ENCODE data around the gene GPR50.

The GPR50 gene

DNA sequence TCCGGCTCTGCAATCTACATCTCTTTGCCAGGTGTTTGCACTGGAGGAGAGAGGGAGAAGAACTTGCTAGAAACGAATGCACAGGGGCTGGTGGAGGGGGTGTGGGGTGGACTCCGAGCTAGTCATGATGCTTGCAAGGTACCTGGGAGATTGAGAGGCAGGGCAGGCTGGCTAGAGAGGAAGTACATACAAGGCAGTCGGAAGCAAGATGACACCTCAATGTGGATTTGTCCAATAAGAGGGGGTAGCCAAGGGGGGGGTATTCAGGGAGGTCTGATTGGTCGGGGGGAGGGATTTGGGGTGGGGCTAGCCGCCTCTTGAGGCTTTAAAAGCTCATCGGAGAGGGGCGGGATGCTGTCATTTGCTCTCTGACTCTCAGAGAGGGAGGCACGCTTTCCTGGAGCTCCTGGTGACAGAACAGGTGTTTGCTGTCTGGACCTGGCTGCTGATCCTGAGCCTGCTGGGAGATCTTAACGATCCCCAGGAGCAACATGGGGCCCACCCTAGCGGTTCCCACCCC lies at the start of gene GPR50:
TSS of gene GPR50 (plus strand) at position 354 of the 520 bp plus-strand sequence. CDS start at position 492, 138 bp downstream.
- no peak for DNase-seq (ENCODE audit: low read depth)

DNA sequence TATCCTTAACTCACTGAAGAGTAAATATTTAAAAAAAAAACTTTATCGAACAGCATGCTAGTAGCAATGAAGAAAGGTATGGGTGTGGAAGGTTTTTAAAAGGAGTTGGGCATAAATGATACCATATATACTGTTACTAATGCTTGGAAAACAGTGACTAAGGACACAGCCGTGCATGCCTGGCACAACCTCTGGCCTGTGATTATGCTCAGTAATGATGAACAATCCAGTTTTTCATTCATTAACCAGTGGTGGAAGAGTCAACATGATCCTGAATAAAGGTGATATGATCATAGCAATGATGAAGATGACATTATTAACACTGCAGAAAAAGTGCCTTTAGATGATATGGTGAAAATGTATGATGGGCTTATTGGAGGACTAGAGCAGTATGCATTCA lies 43.9 kb upstream of the GPR50 start:
- no peak for DNase-seq (ENCODE audit: low read depth)

DNA sequence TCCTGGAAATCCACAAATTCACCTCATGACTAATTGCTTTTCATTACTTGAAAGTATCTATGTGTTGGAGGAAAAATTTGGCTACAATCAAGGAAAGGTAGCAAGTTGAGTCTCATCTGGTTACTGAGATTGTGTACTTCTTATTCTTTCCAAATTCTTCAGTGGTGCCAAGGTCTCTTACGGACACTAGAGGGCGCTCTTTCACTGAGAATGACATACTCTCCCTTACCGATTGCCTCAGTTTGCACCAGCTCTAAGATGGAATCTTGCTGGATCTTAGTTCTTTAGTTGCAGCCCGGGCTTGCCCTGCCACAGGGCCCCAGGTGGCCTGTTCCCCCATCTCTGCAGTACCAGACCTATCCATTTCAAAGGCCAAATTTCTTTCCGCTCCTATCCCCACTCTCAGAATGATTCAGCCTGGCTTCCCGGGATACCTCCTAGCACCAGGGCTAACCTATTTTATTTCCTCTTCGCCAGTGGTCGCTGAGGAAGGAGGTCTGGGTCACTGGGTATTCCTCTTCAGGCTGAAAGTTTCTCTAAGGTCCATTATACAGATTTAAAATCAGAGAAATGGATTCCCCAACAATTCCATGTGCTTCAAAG lies 24.6 kb upstream of the GPR50 start:
- peak; percentile 16 for DNase-seq (ENCODE audit: low read depth)

DNA sequence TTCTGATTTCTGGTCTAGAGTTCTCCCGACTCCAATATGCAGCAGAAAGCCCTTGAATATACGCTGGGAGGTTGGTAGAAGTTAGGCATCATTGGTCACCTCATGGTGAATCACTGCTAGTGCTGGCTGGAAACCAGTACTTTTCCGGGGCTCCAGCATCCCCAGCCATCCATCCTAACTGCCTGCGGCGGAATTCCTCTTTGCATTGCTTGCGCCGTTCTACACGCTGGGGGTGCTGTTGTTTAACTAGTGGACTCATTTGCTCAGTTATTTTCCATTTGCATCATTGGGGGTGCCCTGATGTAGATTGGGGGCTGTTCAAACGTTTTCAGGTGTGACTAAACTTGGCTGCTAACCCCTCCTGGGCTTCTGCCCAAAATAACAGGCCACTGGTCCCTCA lies 23.3 kb upstream of the GPR50 start:
- DNase-seq (ENCODE audit: low read depth), result peak; percentile 2

DNA sequence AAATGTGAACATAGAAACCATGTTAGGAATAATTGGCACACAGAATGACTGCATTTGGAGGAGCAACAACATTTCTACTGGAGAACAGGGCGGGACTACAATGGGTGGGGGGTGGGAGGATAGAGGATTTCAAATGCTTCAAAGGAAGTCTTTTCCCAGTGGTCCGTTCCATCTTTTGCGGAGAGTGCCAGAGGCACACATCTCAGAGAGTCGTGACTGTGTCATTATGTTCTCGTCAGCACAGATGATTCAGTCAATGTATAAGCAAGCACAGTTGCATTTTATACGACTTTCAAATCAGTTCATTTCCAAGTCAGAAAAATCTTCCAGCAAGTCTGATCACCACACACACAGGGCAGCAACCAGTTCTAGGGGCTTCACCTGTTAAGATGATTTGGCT lies 22.7 kb upstream of the GPR50 start:
- DNase-seq (ENCODE audit: low read depth), result no peak

DNA sequence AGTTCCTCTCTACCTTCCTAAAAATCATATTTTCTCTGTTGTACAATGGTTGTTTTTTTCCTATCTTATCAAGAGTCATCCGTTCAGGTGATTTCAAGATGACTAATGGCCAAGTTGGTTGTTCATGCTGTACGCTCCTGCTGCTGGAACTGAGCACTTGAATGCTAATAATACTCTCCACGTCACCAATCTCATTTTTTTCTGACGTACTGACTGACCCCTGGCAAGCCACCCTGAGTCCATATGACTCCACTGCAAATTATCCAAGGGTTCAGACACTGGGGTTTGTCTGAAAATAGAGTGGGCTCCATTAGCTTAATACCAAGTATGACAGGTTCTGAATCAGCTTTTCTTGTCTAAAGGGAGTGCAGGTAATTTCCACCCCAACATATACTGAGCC lies 21.1 kb upstream of the GPR50 start:
- no peak for DNase-seq (ENCODE audit: low read depth)

DNA sequence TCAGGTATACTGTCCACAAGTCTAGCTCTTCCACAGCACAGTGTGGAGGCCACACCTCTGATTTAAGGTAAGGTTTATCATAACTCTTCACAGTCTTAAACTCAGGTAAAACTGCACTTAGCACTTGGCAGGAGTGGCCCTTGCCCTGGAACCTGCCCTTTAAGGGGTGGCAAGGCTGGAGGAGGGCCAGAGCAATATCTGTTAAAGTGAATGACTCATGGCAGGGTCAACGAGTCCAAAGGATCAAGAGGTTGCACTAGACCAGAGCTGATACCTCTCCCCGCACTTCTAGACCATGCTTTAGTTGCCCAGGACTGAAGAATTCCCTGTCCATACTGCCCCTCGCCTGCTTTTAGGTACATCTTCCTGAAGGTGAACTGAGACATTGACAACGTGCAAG lies 14.7 kb upstream of the GPR50 start:
- no peak for DNase-seq (ENCODE audit: low read depth)

DNA sequence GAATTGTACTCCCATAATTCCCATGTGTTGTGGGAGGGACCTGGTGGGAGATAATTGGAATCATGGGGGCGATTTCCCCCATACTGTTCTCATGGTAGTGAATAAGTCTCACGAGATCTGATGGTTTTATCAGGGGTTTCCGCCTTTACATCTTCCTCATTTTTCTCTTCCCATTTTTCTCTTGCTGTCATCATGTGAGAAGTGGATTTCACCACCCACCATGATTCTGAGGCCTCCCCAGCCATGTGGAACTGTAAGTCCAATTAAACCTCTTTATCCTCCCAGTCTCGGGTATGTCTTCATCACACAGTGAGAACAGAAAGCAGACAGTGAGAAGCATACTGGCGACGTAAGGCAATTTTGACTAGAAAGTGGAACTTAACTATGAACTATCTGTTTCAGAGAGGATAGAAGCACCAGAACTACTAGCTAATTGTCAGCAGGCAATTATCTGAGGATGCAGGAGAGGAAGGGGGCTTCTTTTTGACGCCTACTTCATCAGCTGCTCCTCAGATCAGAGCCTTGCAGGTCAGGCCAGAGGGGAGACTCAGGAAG lies 8.5 kb upstream of the GPR50 start:
- no peak for DNase-seq (ENCODE audit: low read depth)

DNA sequence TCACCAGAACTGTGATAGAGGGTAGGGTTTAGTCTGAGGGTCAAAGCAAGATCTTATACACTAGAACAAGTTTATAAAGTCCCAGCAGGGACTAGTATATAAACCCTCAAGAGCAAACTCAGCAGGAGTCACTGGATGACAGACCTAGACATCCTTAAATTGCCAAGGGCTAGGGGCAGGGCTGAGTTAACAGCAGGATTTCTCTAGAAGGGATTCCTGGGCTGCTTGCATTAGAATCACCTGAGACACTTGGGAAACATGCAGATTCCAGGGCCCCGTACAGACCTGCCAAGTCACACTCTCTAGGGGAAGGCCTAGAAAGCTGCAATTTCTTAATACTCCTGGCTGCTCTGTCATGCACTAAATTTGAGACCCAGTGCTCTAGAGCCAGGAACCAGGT lies 6.6 kb upstream of the GPR50 start:
- no peak for DNase-seq (ENCODE audit: low read depth)

DNA sequence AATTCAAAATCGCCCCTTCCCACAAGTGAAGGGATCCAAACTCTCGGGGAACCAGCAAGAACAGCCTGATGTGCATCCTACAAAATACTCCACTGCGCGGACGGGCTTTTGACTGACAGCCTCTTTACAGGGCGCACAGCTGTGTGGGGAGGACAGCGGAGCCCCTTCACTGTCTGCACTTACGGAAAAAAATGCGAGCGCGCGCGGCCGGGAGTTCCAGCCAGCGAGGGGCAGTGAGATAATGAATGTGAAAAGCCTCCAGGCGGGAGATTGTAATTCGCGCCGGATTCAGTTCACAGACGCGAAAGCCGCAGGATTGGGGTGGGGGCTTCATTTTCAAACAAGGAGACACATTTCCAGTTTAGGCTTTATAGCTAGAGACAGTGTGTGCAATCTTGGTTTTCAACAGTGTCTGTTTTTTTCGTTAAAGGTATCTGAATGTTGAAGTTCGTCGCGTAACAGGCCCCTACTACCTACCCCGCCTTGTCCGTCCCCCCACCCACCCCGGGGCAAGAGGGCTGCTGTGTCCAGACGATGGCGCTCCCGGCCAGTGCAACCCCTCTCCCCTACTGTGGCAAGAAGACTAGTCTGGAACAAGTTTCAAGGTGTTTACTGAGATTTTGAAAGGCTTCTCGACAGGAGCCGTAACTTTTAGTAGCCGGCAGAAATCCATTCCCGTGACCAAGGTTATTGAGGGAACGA lies 1.7 kb upstream of the GPR50 start:
- no peak for DNase-seq (ENCODE audit: low read depth)

DNA sequence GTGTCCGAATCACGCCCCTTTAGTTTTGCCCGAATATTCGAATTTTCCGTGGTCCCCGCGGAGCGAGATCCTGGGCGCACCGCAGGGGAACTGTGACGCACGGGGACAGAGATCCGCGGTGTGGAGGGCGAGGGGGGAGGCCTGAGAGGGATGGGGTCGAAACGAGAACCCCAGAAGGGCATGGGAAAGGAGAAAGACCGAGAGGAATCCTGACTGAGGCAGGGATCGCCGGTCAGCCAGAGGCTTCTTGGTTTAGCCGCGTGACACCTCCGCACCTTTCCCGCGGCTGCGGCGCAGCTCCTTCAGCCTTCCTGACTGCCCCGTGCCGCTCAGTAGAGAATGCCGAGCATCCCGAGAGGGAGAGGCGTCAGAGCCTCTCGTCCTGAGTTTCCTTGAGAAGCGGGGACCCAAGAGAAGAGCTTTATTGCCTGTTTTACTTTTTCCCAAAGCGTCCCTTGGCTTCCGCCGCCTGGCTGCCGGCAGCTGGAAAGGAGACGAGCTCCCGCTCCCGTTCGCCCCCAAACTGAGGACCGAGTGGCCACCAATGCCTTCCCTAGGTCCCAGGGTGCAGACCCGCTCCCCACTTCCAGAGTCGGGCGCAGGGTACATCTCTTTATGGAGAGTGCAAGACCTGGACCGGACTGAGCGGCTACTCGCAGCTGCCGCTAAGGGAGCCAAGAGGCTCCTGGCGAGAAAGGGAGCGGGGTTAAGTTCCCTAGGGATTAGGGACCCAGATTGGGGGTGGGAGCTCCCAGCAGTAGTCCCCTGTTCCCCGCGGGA lies 911 bp upstream of the GPR50 start:
- DNase-seq (ENCODE audit: low read depth), result no peak

DNA sequence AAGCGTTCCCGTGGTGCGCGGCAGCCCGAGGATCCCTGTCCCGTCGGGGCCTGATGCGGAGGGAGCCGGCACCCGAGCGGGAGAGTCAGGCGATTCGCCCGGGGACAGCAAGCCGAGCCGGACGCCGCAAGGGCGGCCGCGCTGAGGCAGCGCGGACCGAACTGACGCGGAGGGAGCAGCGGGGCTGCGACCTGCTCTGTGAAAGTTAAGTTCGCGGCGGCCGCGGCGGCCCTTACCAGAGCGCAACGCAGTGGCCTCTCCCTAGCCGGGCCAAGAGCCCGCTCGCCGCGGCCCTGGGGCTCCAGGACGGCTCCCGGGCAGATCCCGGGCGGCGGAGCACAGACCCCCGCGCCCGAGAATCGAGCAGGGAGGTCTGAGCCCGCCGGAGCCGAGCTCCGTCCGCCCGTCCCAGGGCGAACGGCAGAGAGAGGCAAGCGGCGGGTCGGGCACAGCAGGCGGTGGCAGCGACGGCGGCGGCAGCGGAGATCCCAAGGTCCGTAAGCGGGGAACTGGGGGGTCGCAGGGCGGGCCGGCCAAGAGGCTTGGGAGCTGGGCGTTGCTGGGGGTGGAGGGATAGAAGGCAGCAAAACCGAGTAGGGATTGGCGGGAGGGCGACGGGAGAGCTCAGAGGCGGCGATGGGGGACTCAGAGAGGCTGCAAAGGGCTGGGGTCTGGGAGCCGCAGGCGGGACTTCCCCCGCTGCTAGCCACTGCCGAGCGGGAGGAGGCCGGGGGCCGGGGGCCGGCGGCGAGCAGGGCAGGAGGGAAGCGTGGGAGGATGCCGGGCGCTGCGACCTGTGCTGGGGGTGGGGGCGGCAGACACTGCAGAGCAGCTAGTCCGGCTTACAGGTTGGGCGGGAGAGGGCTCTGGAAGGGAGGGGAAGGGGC lies 1.0 kb downstream of the GPR50 start:
- DNase-seq (ENCODE audit: low read depth), result no peak

DNA sequence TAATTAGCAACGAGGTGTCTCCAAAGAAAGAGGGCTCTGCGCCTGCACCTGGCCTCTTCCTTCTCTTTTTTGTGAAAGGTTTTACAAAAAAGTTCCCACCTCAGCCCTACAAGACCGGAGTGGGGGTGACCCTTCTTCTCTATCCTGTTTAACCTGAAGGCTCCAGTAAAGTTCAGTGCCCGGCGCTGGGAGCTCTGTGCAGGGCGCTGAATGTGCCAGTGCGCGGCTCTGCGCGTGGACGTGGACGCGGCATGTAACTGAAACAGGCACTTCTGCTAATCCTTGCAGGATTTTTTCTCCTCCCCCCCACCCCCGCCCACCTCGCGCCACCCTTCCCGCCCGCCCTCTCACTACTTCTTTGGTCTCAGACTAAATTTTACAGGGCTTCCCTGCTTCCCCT lies 2.4 kb downstream of the GPR50 start:
- no peak for DNase-seq (ENCODE audit: low read depth)

DNA sequence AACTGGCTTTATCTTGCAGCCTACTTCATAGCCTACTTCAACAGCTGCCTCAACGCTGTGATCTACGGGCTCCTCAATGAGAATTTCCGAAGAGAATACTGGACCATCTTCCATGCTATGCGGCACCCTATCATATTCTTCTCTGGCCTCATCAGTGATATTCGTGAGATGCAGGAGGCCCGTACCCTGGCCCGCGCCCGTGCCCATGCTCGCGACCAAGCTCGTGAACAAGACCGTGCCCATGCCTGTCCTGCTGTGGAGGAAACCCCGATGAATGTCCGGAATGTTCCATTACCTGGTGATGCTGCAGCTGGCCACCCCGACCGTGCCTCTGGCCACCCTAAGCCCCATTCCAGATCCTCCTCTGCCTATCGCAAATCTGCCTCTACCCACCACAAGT lies 4.0 kb downstream of the GPR50 start:
- DNase-seq (ENCODE audit: low read depth), result no peak

DNA sequence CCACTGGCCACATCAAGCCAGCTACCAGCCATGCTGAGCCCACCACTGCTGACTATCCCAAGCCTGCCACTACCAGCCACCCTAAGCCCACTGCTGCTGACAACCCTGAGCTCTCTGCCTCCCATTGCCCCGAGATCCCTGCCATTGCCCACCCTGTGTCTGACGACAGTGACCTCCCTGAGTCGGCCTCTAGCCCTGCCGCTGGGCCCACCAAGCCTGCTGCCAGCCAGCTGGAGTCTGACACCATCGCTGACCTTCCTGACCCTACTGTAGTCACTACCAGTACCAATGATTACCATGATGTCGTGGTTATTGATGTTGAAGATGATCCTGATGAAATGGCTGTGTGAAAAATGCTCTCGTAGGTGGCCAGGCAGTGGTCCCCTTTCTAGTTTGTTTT lies 4.7 kb downstream of the GPR50 start:
- DNase-seq (ENCODE audit: low read depth), result no peak

DNA sequence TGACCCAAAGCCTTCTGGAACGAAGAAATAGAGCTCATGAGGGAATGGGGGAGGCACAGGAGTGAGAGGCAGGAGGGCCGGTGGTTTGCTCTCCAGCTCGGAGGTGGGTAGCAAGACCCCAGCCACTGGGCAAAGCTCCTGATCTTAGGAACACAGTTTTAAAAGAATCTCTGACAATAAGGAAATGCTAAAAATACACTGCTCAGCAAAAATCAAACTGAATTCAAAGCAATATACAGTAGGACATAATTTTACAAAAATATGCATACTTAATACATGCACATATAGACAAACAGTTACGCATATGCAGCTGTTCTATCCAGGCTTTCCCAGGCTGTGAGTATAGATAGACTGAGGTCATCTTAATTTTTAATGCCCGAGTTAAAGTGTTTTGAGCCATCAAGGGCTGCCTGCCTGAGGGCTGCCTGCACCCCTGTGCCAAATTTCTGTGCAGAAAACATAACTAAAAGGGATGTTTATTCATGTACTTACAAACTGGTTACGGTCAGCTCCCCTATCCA lies 6.9 kb downstream of the GPR50 start:
- no peak for DNase-seq (ENCODE audit: low read depth)

DNA sequence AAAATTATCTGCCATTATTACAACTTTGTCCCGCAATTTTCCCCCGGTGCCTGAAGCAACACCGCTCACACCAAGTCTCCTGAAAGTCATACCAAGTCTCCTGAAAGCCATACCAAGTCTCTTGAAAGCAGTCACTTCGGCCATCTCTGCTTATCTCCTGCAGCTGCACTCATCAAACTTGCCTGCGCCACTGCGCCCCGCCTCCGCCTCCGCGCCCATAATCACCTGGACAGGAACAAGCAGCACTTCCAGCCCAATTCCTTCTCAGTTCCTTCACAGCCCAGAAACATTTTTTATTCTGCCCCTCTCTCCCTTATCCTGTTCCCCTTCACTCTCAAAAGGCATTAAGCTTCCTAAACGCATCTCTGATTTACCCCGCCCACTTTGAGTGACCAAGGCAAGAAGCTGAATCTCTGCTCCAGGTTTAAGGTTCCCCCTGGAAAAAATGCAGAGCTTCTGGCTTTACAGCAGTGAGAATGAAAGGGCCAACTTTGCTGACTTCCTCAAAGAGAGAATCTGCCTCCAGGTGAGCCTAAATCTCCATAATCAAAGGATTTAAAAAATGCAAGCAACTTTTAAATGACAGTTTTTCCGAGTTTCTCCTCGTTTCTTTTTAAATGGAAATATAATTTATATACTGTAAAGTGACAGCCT lies 7.7 kb downstream of the GPR50 start:
- DNase-seq (ENCODE audit: low read depth), result no peak

DNA sequence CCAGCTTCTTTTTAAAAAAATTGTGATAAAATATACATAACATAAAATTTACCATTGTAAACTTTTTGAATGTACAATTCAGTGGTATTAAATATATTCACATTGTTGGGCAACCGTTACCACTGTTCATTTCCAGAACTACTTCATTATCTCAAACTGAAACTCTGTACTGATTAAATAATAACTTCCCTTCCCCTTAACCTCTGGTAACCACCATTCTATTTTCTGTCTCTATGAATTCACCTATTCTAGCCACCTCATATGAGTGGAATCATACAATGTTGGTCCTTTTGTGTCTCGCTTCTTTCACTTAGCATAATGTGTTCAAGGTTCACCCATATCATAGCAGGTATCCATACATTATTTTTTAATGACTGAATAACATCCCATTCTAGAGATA lies 8.3 kb downstream of the GPR50 start:
- DNase-seq (ENCODE audit: low read depth), result no peak

DNA sequence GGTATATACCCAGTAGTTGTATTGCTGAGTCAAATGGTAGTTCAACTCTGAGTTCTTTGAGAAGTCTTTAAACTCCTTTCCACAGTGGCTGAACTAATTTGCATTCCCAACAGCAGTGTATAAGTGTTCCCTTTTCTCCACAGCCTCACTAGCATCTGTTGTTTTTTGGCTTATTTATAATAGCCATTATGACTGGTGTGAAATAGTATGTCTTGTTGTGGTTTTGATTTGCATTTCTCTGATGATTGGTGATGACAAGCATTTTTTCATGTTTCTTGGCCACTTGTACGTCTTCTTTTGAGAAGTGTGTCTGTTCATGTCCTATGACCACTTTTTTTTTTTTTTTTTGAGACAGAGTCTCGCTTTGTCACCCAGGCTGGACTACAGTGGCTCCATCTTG lies 30.5 kb downstream of the GPR50 start:
- no peak for DNase-seq (ENCODE audit: low read depth)

DNA sequence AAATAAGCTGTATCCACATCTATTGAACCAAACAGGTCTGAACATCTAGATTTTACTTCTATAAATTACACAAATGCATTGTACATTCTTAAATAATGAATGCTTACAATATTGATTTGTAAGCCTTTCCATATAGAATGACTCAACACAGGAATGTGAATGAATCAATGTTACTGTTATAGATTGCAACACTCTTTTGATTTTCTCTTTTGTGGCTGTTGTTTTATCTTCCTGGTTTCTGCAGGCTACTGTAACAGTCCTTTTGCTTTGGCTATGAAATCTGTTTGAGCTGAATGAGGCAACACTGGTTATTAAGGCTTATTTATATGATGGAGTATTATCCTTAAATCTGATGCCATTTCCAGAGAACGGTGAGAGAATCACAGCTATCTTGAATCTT lies 49.5 kb downstream of the GPR50 start:
- no peak for DNase-seq (ENCODE audit: low read depth)

DNA sequence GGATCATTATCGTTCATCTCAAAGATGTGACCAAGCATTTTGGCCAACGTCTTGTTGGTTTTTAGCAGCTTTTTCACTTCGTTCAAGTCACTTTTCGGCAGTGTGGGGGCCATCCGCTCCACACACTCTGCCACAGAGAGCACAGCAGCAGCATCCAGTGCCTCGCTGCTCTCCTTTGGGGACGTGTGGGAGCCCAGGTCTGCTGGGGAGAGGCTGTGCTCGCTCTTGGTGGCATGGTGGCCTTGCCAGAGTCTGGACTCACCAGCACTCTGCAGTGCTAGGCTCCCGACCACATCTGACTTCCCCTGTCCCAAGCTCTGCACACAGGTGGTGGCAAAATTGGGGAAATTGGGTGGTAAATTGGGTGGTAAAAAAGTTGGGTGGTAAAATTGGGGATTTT lies 50.6 kb downstream of the GPR50 start:
- no peak for DNase-seq (ENCODE audit: low read depth)

All from fibroblast of gingiva (primary cell).